K562 (cell line): ENCODE measurements around the gene ZNF519. TPM values are rescaled to one million over a fixed set of nuclear protein-coding genes. Genes with fewer than 3 reads are reported as not detected.

Experiments
- ATAC-seq: fragments of 200-7000 bp; cut with Tn5 transposase; 3 replicates; pipeline ENCODE4 v1.9.1; 2020; ENCODE audit warnings: moderate library complexity
- BruUV-seq: library from RNA; stranded (reverse); fragments of 400-500 nt; replicated peaks from 2 replicates; lab custom pipeline; 2021; lab: Mats Ljungman, UMichigan
- CTCF ChIA-PET: fragments of 300-600 bp; formaldehyde crosslinking; extraction: SDS; loops from one replicate; lab custom pipeline; 2021; ENCODE audit warnings: low intra/inter-chr PET ratio; lab: Yijun Ruan, JAX
- POLR2A ChIA-PET: fragments of 300-600, 350-650 bp; sonication (Branson Sonifier 250); formaldehyde crosslinking; extraction: SDS; loops from one replicate; lab custom pipeline; 2021; ENCODE audit warnings: antibody characterized with exemption, inconsistent platforms; lab: Yijun Ruan, JAX
- DNase-seq, 4 experiments: peaks; one replicate each; pipeline versions ENCODE4 v3.0.0 to v3.0.0-alpha.2; 2011 to 2018; ENCODE audit warnings: low spot score in 3 of 4, mixed read lengths in 3 of 4; ENCODE audit errors: extremely low read depth in 1 of 4
- FAIRE-seq: peaks from 2 replicates; lab custom pipeline; 2011; peaks lifted over from hg19 to GRCh38; lab: Jason Lieb, UNC
- H2AFZ ChIP-seq: 2 replicates; pipeline ENCODE4 v1.6.0; 2011; ENCODE audit warnings: low read depth, low read length, control low read depth, inconsistent platforms
- H3K27ac ChIP-seq: fragments of 200-600 bp; 3 replicates; pipeline ENCODE4 v1.8.0; 2011; ENCODE audit warnings: low read depth, mild to moderate bottlenecking, control low read depth, inconsistent platforms, low read length, moderate library complexity, mixed read lengths; ENCODE audit errors: extremely low read depth
- H3K27me3 ChIP-seq, 2 experiments: fragments of 300-600 bp in 1 of 2; 2 replicates in 1 of 2; 3 replicates in 1 of 2; pipeline versions ENCODE4 v1.6.0 to v1.8.0; 2011; ENCODE audit warnings: inconsistent platforms in 2 of 2, low read length in 2 of 2, mild to moderate bottlenecking in 1 of 2, mixed read lengths in 1 of 2, moderate library complexity in 1 of 2; ENCODE audit not compliant: control insufficient read depth in 2 of 2, insufficient read depth in 2 of 2
- H3K36me3 ChIP-seq: fragments of 300-600 bp; 3 replicates; pipeline ENCODE4 v1.8.0; 2011; ENCODE audit warnings: mild to moderate bottlenecking, low read length, inconsistent platforms; ENCODE audit not compliant: control insufficient read depth, insufficient read depth
- H3K4me1 ChIP-seq, 2 experiments: fragments of 200-600 bp in 1 of 2; replicated peaks in 1 of 2; 2 replicates in 1 of 2; 3 replicates in 1 of 2; pipeline versions ENCODE4 v1.5.1 to v1.8.0; 2011; ENCODE audit warnings: inconsistent platforms in 2 of 2, low read length in 2 of 2, mild to moderate bottlenecking in 1 of 2, mixed read lengths in 1 of 2, moderate library complexity in 1 of 2; ENCODE audit not compliant: control insufficient read depth in 2 of 2, insufficient read depth in 2 of 2
- H3K4me2 ChIP-seq: 2 replicates; pipeline ENCODE4 v1.6.1; 2011; ENCODE audit warnings: low read length, control low read depth, inconsistent platforms, mixed read lengths; ENCODE audit not compliant: insufficient read depth
- H3K4me3 ChIP-seq: fragments of 200-600 bp; sonication (generic), shearing (Covaris generic); 2 replicates; pipeline ENCODE4 v1.5.1; 2016; ENCODE audit warnings: control low read depth, inconsistent platforms
- H3K79me2 ChIP-seq: fragments of 200-600 bp; 3 replicates; pipeline ENCODE4 v1.8.0; 2011; ENCODE audit warnings: low read length, inconsistent platforms; ENCODE audit not compliant: control insufficient read depth, insufficient read depth
- H3K9ac ChIP-seq, 2 experiments: 2 replicates each; pipeline versions ENCODE4 v1.6.0 to v1.6.1; 2011; ENCODE audit warnings: low read depth in 2 of 2, low read length in 2 of 2, control low read depth in 1 of 2, inconsistent platforms in 1 of 2, mild to moderate bottlenecking in 1 of 2, mixed read lengths in 1 of 2; ENCODE audit not compliant: insufficient read depth in 1 of 2
- H3K9me1 ChIP-seq: one replicate; pipeline ENCODE4 v1.6.0; 2011; ENCODE audit warnings: inconsistent platforms, mild to moderate bottlenecking, low read length, moderate library complexity; ENCODE audit not compliant: control insufficient read depth, insufficient read depth
- H3K9me3 ChIP-seq: replicated peaks from 2 replicates; pipeline ENCODE4 v1.5.1; 2011; ENCODE audit warnings: low read depth, low read length, inconsistent platforms; ENCODE audit not compliant: control insufficient read depth, insufficient read depth
- H4K20me1 ChIP-seq: replicated peaks from 2 replicates; pipeline ENCODE4 v1.6.1; 2011; ENCODE audit warnings: low read length, inconsistent platforms, mixed read lengths; ENCODE audit not compliant: control insufficient read depth, insufficient read depth
- CC2D1A ChIP-seq: fragments of 450-650 bp; IDR thresholded peaks from 2 replicates; pipeline ENCODE4 v1.6.1; 2017; ENCODE audit warnings: mild to moderate bottlenecking
- CTCF ChIP-seq, 3 experiments: IDR thresholded peaks in 2 of 3; conservative IDR thresholded peaks in 1 of 3; 2 replicates each; pipeline ENCODE4 v1.5.1; 2011 to 2012; ENCODE audit warnings: low read length in 3 of 3, mild to moderate bottlenecking in 3 of 3, control low read depth in 2 of 3, improper control_type of control experiment in 1 of 3, inconsistent platforms in 1 of 3, low read depth in 1 of 3, mixed read lengths in 1 of 3, moderate library complexity in 1 of 3; ENCODE audit not compliant: insufficient read depth in 2 of 3
- RAD21 ChIP-seq, 2 experiments: fragments of 250-450 bp in 1 of 2; fragments of 450-650 bp in 1 of 2; sonication (Bioruptor Pico) in 1 of 2; formaldehyde crosslinking in 1 of 2; IDR thresholded peaks in 1 of 2; conservative IDR thresholded peaks in 1 of 2; 2 replicates each; pipeline versions ENCODE4 v1.4.0 to v1.8.0; 2020 to 2022; ENCODE audit warnings: mild to moderate bottlenecking in 2 of 2, moderate library complexity in 1 of 2
- SMC3 ChIP-seq: conservative IDR thresholded peaks from 2 replicates; pipeline ENCODE4 v1.6.1; 2011; ENCODE audit warnings: low read depth, low read length, improper control_type of control experiment; ENCODE audit not compliant: insufficient read depth
- ZNF785 ChIP-seq: fragments of 250-450 bp; sonication (Bioruptor Pico); IDR thresholded peaks from 2 replicates; pipeline ENCODE4 v1.4.0; 2020; ENCODE audit warnings: mild to moderate bottlenecking
- WGBS: fragments of 100-300 bp; shearing (Covaris generic); methylation state at CpG from one replicate; pipeline ENCODE4 v1.1.6; 2016; ENCODE audit warnings: low coverage, mixed read lengths; ENCODE audit not compliant: insufficient coverage; ENCODE audit errors: missing lambda C conversion rate; 5-methylcytosine and 5-hydroxymethylcytosine counted together
- in situ Hi-C: fragments of 300-500 bp; cut with MboI; formaldehyde crosslinking; loops from 4 replicates; pipeline ENCODE4 v1.15.0; 2018; ENCODE audit warnings: inconsistent platforms, mixed read lengths
- intact Hi-C: fragments of 100-400 bp; cut with micrococcal nuclease; formaldehyde crosslinking; loops from 2 replicates; pipeline ENCODE4 v1.14.2; 2022
- polyA plus RNA-seq, 8 experiments: library from polyadenylated mRNA; depleted of rRNA in 4 of 8; stranded (reverse) in 5 of 8; unstranded in 3 of 8; fragments of >200 nt; fragmentation: Nextera tagmentation in 2 of 8; fragmentation: Illumina TruSeq in 1 of 8; extraction: Ambion mirVana in 2 of 8; extraction: Trizol in 1 of 8; gene quantifications; 2 replicates each; pipeline versions ENCODE4 v1.2.1 to v1.2.3, GENCODE V29; 2011 to 2014; ENCODE audit warnings: inconsistent platforms in 1 of 8, missing spikeins in 1 of 8
- total RNA-seq, 7 experiments: library from RNA; depleted of rRNA in 6 of 7; stranded (reverse); fragments of >200 nt in 6 of 7; fragmentation: Illumina TruSeq in 2 of 7; extraction: Trizol in 2 of 7; gene quantifications; 2 replicates each; pipeline versions ENCODE4 v1.2.1 to v1.2.3, GENCODE V29; 2011 to 2021; ENCODE audit warnings: low replicate concordance in 1 of 7
- TF ChIP-seq, protein P1 (sequence below), 2 experiments: fragments of 450-650 bp; formaldehyde crosslinking in 1 of 2; IDR thresholded peaks; 2 replicates each; pipeline versions ENCODE4 v1.4.0 to v1.6.1; 2014 to 2020; ENCODE audit warnings: mild to moderate bottlenecking in 2 of 2, borderline replicate concordance in 1 of 2, low read depth in 1 of 2

ZNF519 gene
- total and polyA plus RNA-seq, 9 of the 15 experiments (the other 6 are each of a cell fraction or from before 2014, with no cell fraction given): 5.1 to 15.1 (median 7.9) TPM

DNA sequence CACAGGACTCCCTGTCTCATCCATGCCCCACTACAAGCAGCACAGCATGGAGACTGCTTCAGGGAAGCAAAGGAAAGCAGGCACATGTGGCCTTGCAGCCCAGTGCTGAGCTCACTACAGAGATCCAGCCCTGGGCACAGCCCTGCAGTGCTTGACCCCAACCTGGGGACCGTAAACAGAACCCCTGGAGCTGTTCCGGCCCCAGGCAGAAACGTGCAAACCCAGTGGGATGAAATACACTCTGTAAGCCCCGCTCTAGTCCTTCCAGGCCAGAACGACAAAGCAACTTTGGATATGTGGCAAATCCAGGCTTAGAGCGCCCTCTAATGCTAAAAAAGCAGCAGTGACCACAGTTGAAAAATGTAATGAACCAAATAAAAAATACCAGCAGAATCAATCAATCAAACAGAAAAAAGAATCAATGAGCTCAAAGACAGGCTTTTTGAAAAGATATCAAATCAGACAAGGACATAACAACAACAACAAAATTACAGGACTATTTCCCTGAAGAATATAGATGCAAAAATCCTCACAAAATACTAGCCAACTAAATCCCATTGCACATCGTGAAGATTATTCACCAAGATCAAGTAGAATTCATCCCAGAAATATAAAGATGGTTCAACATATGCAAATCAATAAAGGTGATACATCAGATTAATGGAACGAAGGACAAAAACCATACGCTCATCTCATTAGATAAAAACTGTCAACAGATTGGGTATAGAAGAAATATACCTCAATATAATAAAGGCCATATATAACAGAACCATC lies 45.6 kb downstream of the ZNF519 start:
- BruUV-seq: no TSS peak
- ATAC-seq (peak; percentile 89), DNase-seq (peak; percentile 17 to 51 (median 28)), FAIRE-seq (peak; percentile 89)
- no peaks in the 10 kb centered on the region for H3K36me3 ChIP-seq
- H3K4me3 ChIP-seq: no peak overlapping the region
- no peak overlapping the region for H3K4me2 ChIP-seq
- H3K27me3 ChIP-seq: no peaks in the 10 kb centered on the region; a peak in 1 of 5 replicates
- H3K9me1 ChIP-seq: no peaks in the 10 kb centered on the region
- no peaks in the 10 kb centered on the region for H3K79me2 ChIP-seq
- H2AFZ ChIP-seq: no peak overlapping the region
- WGBS: 0% methylated on average over 9 of the region's 9 CpGs
- H3K4me1 ChIP-seq: no peaks in the 10 kb centered on the region
- no peaks in the 10 kb centered on the region for H4K20me1 ChIP-seq
- TF ChIP-seq CC2D1A (0 out of 2 replicates have a peak, but pooled peaks have one; percentile 22), ZNF785 (CRISPR knock-in tag) (no peak), RAD21 (CRISPR knock-in tag; conservative IDR thresholded peaks at IDR 0.05 in 1 of 2, IDR thresholded peaks at IDR 0.05 in 1 of 2) (peak; percentile 54 to 81), CTCF (IDR thresholded peaks at IDR 0.05 in 2 of 3, conservative IDR thresholded peaks at IDR 0.05 in 1 of 3; ENCODE audit: insufficient read depth in 2 of 3, low read depth in 1 of 3, low read length in 3 of 3) (peak; percentile 67 to 85 (median 74)), SMC3 (peak; percentile 64)
- TF ChIP-seq, protein P1, sequence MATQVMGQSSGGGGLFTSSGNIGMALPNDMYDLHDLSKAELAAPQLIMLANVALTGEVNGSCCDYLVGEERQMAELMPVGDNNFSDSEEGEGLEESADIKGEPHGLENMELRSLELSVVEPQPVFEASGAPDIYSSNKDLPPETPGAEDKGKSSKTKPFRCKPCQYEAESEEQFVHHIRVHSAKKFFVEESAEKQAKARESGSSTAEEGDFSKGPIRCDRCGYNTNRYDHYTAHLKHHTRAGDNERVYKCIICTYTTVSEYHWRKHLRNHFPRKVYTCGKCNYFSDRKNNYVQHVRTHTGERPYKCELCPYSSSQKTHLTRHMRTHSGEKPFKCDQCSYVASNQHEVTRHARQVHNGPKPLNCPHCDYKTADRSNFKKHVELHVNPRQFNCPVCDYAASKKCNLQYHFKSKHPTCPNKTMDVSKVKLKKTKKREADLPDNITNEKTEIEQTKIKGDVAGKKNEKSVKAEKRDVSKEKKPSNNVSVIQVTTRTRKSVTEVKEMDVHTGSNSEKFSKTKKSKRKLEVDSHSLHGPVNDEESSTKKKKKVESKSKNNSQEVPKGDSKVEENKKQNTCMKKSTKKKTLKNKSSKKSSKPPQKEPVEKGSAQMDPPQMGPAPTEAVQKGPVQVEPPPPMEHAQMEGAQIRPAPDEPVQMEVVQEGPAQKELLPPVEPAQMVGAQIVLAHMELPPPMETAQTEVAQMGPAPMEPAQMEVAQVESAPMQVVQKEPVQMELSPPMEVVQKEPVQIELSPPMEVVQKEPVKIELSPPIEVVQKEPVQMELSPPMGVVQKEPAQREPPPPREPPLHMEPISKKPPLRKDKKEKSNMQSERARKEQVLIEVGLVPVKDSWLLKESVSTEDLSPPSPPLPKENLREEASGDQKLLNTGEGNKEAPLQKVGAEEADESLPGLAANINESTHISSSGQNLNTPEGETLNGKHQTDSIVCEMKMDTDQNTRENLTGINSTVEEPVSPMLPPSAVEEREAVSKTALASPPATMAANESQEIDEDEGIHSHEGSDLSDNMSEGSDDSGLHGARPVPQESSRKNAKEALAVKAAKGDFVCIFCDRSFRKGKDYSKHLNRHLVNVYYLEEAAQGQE (IDR thresholded peaks at IDR 0.05; ENCODE audit: borderline replicate concordance): peak; percentile 69; the same call in 1 of the 2 replicates
- TF ChIP-seq, protein P1 (CRISPR knock-in tag; IDR thresholded peaks at IDR 0.05; ENCODE audit: low read depth): no peak
- no peak overlapping the region for H3K27ac ChIP-seq
- H3K9ac ChIP-seq: no peak overlapping the region
- ChIA-PET POLR2A (no interaction called here), CTCF (interaction anchor here (1.2 to 1.5 kb wide), 3 partner anchors 253 to 273 kb away, joined by 4 to 6 read pairs (median 5); no protein-coding TSS in a partner anchor)
- intact Hi-C loops (loop anchor here (1.0 kb wide), 2 partner anchors 262 to 273 kb away; partner anchors contain the start of gene MC5R), in situ Hi-C loops (loop anchor here (10.0 kb wide), 2 partner anchors 252 to 532 kb away; no protein-coding TSS in a partner anchor)
- no peaks in the 10 kb centered on the region for H3K9me3 ChIP-seq
